ENCODE data around the gene SLIT3. TPM values are rescaled to one million over a fixed set of nuclear protein-coding genes. Genes with fewer than 3 reads are reported as not detected.
A peak's percentile ranks its signal among the peaks of the same experiment; 100 is the strongest.

Gene SLIT3
- total RNA-seq, 1 donor from 2014 or later: not detected

DNA sequence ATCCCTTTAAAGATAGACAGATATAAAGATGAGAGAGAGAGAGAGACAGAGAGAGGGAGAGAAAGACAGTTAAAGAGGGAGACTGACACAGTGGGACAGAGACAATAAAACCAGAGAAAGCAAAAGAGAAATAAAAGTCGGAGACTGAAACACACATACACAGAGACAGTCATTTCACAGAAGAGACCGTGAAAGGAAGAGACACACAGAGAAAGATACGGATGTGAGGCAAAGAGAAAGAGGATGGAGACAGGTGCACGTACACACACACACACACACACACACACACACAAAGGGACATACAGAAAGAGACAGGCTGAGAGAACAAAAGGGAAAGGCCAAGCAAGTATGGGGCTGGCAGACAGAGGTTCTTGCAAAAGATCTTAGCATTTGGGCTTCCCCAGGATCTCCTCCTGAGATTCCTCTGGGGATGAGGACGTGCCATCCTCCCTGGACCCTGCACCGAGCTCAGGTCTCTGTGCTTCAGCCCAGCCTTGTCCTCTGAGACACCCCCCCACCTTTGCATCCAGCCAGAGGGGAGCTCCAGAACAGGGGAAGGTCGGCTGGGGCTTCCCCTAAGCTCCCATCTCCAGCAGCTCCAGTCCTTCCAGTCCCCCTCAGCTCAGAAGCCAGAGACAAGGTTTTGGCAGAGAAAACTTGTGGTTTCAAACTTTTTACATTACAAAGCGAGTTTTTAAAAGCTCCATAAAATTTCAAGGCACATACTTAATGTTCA, 403.4 kb downstream of the SLIT3 start:
- no peak for DNase-seq (ENCODE audit: low read depth in 2 of 2)

- DNase-seq (ENCODE audit: low read depth in 2 of 2): no peak
Observed at GRCh38 chr5:168895295-168896071, 405.5 kb downstream of the SLIT3 start.

- DNase-seq (ENCODE audit: low read depth in 2 of 2): no peak
Observed at GRCh38 chr5:168893283-168893682, 407.7 kb downstream of the SLIT3 start.

DNA sequence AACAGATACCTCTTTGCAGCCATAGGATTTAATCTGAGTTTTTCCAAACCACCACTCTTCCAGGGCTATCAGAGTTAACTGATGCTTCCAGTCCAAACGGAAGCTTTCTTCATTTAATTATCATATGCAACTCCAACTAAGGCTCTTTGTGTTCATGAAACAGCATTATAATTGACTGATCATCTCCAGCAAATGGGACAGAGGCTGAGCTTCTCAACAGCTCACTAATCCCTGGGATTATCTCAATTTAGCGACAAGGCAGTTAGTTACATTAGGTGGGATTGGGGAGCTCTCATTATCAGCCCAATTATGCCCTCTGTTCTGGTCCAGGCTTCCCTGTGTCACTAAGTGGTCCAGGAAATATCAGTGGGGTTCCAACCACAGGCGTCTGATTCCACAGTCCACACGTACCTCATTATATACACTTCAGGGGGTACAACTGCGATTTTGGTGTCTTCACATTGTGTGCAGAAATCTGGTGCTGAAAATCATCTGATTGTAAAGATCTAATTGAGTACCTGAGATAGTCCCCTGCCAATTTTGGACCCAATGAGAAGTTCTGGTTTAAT, 408.2 kb downstream of the SLIT3 start:
- DNase-seq (ENCODE audit: low read depth in 2 of 2): no peak

GRCh38 chr5:168890816-168891812, 409.8 kb downstream of the SLIT3 start:
- no peak for DNase-seq (ENCODE audit: low read depth in 2 of 2)

DNA sequence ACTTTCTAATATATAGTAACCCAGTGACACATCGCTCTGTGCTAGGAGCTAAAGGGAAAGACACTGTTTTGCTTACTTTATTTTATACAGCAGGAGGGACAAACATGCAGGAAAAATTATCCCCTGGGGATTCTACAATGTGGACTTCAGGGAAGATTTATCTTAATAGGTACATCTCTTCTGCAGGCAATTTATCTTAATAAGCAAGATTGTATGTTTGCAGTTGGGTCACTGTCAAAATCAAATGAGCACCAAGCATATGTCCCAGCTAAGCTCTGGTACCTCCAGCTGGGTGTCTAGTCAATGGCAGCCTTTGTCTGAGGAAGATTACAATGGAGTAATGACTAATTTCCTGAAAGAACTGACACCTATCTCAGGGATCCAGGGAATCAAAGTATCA, 411.9 kb downstream of the SLIT3 start:
- DNase-seq (ENCODE audit: low read depth in 2 of 2): no peak

GRCh38 chr5:168887931-168888330, 413.0 kb downstream of the SLIT3 start:
- no peak for DNase-seq (ENCODE audit: low read depth in 2 of 2)

- DNase-seq (ENCODE audit: low read depth in 2 of 2): no peak
Observed at GRCh38 chr5:168886157-168886556, 414.8 kb downstream of the SLIT3 start.

- no peak for DNase-seq (ENCODE audit: low read depth in 2 of 2)
Observed at GRCh38 chr5:168885324-168886120, 415.4 kb downstream of the SLIT3 start.

- no peak for DNase-seq (ENCODE audit: low read depth in 2 of 2)
Observed at GRCh38 chr5:168883991-168884390, 416.9 kb downstream of the SLIT3 start.

- no peak for DNase-seq (ENCODE audit: low read depth in 2 of 2)
Observed at GRCh38 chr5:168883281-168883741, 417.6 kb downstream of the SLIT3 start.

GRCh38 chr5:168882283-168882682, 418.7 kb downstream of the SLIT3 start:
- DNase-seq (ENCODE audit: low read depth in 2 of 2): no peak

- DNase-seq (ENCODE audit: low read depth in 2 of 2): no peak
Observed at GRCh38 chr5:168881427-168882149, 419.4 kb downstream of the SLIT3 start.

DNA sequence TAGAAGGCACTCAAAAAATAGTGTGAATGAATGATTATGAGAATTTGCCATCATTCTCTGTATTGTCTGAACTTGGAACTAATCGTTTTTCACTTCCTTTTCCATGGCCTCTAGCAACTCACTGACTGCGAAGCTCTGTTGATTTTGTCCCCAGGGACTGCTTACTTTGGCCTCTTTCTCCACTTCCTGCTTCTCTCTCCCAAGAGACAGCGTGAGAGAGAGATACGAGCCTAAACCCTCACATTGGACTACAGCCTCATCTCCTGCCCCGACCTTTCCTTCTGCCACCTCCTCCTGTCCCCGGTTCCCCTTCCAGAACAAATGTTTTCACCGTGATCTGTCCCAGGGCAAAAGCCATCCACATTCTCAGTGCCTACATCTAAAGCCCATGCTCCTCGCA, 421.0 kb downstream of the SLIT3 start:
- DNase-seq (ENCODE audit: low read depth in 2 of 2): peak; percentile 44 to 64

DNA sequence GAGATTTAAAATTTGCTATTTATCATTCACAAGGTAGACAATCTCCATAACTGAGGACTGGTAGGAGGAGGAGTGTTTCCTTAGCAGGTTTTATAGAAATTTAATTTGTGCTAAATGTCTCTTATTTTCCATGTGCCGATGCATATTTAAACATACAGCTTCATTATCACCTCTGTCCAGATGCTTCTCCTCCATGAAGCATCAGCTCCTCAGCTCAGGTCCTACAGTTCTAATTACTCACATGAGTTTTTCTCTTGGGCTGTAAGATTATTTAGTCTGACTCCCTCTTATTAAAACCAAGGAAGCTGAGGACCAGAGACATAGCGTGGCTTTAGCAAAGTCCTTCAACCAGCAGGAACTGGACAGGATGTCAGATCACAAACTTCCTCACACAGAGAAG, 421.6 kb downstream of the SLIT3 start:
- no peak for DNase-seq (ENCODE audit: low read depth in 2 of 2)

- DNase-seq (ENCODE audit: low read depth in 2 of 2): no peak
Observed at GRCh38 chr5:168878135-168878745, 422.7 kb downstream of the SLIT3 start.

DNA sequence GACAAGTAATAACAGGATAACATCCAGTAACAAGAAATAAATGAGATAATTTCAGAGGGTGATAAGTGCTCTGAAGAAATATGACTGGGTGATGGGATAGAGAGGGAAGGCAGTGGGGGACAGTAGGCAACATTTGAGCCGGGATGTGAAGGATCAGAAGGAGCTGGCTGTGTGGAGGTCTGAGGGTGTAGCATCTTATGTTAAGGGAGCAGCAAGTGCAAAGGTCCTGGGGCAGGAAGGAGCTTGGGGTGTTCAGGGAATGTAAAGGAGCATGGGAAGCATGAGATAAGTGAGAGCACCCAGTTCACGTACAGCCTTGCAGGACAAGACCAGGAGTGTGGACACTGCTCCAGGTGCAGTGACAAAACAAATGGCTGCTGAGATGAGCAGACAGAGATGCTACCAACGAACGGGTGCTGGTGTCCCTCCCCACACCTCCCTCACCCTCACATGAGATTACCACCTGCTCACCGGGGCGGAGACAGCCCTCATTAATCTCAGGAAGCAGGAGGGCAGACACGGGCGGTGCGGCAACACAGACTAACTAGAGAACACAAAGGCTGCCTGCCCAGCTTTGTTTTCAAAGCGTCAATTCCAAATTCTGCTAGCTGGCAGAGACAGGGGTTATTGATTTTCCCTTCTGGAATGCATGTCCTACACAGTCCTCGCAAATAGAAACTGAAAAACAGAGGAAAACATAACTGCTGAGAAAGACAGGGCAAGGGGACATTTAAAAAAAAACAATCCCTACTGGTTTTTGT, 423.6 kb downstream of the SLIT3 start:
- DNase-seq (ENCODE audit: low read depth in 2 of 2): peak; percentile 57 to 89

GRCh38 chr5:168876419-168876818, 424.5 kb downstream of the SLIT3 start:
- DNase-seq (ENCODE audit: low read depth in 2 of 2): no peak

- peak in 1 of 2 donors; percentile 12 for DNase-seq (ENCODE audit: low read depth in 2 of 2)
Observed at GRCh38 chr5:168875832-168876231, 425.1 kb downstream of the SLIT3 start.
